Activated CD4-positive, alpha-beta T cell treated with anti-CD3 and anti-CD28 coated beads, Interleukin-2, amount 50 U/mL, for 16 hours (primary cell): Measurements from ENCODE around the gene BLVRB.
"Not testable (repeated sequence)": the region's sequence is repeated elsewhere in the genome, so short reads cannot be mapped to it uniquely, and the experiment has no call there.

Source experiments
- DNase-seq: peaks from one replicate; pipeline ENCODE4 v3.0.0-alpha.2; 2020

BLVRB gene

DNA sequence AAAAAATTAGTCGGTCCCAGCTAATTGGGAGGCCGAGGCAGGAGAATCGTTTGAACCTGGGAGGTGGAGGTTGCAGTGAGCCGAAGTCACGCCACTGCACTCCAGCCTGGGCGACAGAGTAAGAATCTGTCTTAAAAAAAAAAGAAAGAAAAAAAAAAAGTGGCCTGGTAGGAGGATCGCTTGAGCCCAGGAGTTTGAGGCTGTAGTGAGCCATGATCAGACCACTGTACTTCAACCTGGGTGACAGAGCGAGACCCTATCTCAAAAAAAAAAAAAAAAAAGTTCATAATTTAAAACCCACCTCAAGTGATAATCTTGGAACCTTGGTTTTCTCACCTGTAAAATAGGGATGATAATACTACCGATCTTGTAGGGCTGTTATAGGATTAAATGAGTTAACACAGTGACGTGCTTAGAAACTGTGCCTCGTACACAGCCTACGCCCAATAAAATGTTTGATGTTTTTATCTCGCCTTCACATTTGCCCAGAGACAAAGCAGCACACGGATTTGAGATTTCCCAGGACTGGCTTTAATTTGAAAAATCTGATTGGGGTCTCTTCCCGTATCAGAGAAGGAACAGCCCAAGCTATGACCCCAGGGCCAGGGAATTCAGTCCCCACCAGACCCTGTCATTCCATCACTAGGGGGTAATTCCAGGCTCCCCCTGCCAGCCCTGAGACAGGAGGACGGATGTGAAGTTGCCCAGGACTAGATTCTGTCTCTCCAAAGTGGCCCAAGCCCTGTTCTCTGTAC lies 43.4 kb downstream of the BLVRB start:
- DNase-seq = no peak

DNA sequence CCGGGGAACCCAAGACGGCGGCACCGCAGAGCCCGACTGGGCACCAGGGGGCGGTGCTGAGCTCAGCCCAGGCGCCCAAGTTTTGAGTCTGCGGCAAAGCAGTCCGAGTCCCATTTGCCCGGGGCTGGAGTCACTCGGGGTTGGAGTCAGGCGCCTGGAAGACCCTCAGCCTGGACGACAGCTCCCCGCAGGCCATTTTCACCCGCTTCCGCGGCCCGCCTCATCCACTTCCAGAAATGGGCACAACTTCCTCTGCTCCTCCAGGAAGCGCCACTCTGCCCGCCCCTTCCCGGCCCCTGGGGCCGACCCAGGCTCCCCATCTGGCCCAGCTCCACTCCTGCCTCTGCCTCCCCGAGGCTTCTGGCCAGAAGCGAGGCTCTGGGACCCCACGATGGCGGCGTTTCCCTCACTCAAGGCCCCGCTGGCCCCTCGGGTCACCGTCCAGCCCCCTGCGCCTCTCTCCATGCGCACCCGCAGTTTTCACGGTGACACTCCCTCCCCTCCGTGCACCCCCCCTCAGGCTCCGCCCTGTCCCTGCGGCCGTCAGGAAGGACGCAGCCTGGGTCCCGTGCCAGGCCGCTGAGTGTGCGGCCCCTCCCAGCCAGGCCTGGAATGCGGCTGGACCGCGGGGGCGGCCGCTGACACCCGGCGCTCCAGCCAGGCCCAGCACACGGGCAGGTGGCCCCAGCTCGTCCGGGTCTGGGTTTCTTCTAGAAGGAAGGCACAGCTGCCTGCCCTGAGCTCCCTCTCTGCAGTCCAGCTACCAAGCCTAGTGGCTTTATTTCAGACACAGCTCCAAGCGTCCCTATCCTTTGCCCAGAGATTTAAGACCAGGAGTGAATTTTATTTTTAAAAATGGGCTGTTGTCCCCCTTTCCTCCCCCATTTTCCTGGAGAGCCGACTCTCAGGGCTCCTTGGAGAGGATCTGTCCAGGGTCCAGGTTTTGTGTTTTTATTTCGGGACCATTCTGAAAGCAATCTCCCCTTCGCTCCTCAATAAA lies 44.5 kb downstream of the BLVRB start:
- DNase-seq = peak; percentile 80

DNA sequence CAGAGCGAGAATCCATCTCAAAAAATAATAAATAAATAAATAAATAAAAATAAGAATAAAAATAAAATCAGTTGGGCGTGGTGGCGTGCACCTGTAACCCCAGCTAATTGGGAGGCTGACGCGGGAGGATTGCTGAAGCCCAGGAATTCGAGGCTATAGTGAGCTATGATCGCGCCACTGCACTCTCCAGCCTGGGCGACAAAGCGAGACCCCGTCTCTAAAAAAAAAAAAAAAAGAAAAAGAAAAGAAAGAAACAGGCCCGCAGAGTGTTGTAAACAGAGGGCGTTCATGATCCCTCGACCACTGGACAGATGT lies 45.1 kb downstream of the BLVRB start:
- DNase-seq = no peak

DNA sequence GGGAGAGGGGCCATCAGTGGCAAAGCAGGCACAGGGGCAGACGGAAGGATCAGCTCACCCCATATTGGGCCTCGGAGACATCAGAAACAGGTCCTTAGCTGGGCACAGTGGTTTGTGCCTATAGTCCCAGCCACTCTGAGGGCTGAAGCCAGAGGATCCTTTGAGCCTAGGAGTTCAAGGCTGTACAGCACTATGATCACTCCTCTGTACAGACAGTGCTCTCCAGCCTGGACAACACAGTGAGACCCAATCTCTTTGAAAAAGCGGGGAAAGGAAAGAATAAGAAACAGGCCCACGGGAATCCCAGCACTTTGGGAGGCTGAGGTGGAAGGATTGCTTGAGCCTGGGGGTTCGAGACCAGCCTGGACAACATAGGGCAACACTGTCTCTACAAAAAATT lies 45.8 kb downstream of the BLVRB start:
- DNase-seq = no peak

DNA sequence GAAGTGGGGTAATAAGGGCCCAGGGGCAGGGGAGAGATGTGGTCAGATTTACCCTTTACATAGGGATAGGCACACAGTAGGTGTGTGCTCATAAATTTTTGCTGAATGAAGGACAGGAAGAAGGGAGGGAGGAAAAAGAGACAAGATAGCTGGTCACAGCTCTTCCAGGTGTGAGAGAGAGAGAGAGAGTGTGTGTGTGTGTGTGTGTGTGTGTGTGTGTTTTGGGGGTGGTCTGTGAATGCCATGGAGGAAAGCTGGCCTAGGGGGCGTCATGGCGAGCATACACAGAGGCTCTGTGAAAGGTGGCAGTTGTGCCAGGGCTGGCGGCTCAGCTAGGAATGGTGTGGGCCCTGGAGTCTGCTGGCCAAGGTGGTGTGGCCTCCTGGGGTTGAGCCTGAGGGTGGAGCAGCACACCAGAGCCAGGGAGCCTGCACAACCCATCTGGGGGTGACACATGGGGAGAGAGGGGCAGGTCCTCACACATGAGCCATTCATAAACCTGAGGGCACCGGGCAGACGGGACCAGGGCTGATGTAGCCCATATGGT lies 46.4 kb downstream of the BLVRB start:
- DNase-seq = no peak

DNA sequence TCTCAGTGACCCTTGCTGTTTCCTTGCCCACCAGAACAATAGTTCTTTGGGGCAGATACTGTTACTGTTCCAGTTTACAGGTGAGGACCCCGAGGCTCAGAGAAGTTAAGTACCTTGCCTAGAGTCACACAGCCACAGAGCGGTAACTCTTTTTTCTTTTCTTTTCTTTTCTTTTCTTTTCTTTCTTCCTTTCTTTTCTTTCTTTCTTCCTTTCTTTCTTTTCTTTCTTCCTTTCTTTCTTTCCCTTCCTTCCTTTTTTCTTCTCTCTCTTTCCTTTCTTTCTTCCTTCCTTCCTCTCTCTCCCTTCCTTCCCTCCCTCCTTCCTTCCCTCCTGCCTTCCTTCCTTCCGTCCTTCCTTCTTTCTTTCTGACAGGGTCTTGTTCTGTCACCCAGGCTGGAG lies 47.5 kb downstream of the BLVRB start:
- no peak for DNase-seq

DNA sequence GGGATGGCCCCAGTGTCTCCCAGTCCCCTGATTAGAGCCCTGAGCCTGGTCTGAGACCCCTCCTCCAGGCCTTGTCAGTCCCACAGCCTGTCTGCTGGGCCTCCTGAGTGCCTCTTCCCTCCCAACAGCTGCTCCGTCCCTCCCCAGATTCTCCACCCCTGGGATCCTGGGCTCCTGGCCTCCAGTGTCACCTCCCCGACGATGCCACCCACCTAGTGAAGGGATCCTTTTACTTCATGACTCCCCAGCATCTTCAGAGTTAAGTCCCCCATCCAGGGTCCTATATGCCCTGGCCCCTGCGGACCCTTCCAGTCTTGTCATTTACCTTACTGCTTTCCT lies 47.9 kb downstream of the BLVRB start:
- no peak for DNase-seq

DNA sequence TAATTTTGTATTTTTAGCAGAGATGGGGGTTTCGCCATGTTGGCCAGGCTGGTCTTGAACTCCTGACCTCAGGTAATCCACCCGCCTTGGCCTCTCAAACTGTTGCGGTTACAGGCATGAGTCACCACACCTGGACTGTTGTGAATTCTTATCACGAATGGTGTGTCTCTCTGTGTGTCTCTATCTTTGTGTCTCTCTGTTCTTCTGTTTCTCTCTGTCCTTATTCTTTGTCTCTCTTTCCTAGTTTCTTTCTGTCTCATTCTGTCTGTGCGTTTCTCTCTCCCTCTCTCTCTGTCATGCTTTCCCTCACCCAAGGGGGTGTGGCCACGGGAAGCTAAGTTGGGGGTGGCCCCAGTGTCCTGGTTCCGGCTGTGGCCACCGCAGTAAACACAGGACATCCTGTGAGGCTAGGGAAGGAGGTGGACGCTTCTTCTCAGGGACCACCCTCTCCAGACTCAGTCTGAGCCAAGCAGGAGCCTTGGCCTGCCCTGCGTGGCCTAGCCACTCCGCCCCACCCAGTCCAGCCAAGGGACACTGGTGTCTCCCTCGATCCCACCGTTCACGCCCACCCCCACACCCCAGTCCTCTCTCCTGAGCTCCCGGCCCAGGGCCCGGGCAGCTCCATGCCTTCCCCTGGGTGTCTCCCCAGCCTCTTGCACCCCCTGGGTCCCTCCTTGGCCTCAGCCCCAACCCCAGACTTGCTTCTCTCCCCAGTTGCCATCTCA lies 48.5 kb downstream of the BLVRB start:
- peak; percentile 32 for DNase-seq

DNA sequence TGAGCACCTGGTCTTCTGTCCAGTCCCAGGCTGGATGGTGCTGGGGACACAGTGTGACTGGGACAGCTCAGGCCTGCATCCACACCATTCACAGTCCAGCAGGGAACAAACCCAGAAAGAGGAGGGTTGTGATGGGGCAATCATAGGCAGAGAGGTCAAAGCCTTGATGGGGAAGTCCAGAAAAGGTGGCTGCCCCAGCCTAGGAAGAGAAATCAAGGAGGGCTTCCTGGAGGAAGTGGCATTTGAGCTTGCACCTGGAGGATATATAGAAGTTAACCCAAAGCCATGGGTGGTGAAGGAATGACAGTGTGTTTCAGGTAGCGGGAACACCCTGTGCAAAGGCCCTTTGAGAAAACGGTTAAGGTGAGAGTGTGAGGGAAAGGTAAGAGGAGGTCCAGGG lies 49.8 kb downstream of the BLVRB start:
- DNase-seq = no peak

DNA sequence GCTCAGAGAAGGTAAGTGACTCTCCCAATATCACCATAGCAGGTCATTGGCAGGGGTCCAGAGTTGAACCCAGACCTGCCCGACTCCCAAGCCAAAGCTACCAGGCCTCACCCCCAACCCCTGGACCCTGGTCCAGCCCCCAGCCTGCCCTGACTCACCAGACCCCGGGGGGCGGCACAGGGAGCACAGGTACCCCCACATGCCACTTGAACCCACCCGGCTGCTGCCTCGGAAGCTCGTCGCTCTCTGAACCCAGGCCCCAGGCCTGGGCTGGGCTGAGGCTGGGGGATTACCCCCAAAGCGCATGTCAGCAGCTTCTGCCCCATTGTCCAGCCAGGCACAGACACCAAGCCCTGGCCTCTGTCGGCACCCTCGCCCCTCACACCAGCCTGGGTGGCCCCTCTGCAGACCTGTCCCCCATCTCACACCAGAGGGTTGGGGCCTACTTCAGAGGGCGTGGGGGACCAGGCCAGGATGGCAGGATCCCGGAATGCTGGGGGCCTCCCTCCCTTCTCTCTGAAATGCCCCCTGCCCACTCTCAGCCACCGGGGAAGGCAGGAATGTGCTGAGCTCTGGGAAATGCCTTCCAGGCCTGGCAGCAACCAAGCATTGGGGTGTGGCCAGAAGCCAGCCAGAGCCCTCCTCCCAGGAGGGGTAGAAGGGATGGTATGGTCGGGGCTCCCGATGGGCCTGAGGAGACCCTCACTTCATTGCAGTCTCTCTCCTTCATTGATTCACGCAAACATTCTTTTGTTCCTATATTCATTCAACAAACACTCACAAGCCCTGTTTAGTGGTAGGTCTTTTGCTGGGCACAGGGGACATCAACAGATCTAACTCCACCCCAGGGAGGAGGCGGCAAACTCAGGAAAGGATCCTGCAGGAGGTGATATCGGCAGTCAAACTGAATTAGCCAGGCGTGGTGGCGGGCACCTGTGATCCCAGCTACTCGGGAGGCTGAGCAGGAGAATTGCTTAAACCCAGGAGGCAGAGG lies 50.7 kb downstream of the BLVRB start:
- no peak for DNase-seq

DNA sequence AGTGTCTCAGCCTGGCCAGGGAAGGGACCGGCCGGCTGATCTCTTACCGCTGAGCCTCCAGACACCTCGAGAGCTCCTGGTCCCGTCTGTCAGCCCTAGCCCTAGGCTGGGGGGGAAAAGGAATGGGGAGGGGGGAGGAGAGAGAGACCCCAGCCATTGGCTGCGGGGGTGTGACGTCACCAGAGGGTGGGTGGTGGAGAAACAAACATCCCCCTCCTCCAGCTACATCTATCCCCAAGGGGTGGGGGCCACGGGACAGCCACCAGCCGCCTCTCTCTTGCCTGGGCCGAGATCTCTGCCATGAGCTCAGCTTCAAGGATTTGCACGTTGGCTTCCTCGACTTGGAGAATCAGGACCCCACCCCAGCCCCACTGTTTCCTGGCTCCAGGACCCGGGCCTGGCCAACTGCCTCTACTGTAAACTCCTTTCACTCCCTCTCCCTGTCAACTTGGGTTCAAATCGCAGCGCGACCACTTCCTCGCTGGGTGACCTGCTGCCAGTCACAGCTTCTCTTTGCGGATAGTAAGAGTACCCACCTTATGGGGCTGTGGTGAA lies 52.2 kb downstream of the BLVRB start, which contains the start of gene PRX:
Gene PRX (minus strand): TSS at position 88 of the 555 bp plus-strand sequence. CDS start 5,446 bp downstream, outside the sequence.
- no peak for DNase-seq

DNA sequence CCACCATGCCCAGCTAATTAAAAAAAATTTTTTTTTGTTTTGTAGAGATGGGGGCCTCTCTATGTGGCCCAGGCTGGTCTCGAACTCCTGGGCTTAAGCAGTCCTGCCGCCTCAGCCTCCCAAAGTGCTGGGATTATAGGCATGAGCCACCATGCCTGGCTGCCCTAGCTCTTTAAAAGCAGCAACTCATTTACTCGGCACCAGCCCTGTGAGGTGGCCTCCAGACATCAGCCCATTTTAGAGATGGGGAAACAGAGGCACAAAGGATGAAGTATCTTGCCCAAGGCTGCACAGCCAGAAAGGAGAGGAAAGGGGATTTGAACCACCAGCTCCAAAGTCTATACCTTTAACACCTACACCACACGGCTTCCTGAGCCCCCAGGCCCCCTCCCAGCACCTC lies 52.7 kb downstream of the BLVRB start:
- no peak for DNase-seq

DNA sequence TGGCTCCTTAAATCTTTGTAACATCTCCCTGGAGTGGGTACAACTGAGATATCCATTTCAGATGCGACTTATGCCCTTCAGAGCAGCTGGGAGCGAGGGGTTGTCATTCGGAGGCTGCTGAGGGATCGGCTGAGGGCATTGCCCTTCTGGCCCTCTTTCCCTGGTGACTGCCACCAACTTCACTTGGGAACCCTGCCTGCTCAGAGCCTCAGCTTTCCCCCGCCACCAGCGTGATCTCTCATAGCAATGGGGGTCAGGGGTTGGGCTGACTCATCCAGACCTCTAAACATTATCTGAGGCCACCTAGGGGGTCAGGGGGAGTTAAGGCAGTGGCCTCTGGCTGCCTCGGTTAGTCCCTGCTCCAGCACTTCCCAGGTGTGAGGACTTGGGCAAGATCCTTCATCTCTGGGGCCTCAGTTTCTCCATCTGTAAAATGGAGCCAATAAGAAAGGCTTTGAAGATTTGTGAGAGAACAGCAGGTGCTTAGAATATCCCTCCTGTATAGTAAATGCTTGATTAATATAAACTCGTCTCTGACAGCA lies 53.5 kb downstream of the BLVRB start:
- no peak for DNase-seq

DNA sequence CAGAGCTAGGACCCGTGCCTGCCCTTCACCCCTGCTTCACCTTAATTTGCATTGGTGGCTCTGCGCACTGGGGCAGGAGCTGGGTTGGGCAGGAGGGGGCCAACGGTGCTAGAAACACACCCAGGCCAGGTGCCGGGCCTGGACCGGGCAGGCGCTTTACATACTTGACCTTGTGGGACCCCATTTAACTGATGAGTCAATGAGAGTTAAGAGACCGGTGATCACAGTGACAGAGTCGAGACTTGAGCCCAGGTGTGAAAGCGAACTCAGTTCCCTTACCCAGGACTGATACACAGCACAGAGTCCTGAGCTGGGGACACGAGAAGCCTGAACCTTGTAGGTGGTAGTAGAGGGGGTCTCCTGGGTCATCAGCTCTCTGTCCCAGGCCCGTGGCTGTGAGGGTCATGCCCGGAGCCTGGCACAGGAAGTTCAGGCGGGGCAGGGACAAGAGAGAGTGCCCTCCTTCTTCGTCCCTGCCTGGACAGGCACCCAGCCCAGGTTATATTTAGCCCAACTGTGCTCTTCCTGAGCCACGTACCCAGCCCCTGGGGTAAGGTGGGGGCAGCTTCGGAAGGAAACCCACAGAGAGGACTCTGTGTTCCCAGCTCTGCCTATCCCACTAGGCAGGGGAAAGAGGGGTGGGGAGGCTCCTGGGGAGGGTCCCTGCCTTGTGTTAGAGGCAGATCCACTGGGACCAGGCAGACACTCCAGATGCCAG lies 54.3 kb downstream of the BLVRB start:
- no peak for DNase-seq

DNA sequence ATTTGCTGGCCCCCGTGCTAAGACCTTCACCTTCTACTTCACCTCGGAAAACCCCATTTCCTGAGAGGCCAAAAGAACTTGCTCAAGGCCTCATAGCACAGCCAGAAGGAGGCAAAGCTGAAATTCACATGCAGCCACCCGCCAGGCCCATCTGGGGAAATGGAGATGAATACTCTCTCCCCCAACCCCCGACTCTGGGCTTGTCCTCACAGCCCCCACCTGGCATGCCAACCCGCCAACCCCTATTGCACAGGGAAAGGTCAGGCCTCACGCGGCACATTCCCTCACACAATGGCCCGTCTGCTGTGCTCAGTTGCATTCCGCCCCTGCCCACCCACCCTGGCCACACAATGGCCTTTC lies 55.5 kb downstream of the BLVRB start:
- no peak for DNase-seq

DNA sequence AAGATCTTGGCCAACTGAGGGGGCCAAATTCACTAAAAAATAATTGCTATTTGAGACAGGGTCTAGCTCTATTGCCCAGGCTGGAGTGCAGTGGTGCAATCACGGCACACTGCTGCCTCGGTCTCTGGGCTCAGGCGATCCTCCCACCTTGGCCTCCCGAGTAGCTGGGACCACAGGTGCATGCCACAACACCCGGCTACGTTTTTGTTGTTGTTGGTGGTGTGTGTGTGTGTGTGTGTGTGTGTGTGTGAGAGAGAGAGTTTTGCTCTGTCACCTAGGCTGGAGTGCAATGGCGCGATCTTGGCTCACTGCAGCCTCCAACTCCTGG lies 57.0 kb downstream of the BLVRB start:
- DNase-seq = not testable (repeated sequence)

DNA sequence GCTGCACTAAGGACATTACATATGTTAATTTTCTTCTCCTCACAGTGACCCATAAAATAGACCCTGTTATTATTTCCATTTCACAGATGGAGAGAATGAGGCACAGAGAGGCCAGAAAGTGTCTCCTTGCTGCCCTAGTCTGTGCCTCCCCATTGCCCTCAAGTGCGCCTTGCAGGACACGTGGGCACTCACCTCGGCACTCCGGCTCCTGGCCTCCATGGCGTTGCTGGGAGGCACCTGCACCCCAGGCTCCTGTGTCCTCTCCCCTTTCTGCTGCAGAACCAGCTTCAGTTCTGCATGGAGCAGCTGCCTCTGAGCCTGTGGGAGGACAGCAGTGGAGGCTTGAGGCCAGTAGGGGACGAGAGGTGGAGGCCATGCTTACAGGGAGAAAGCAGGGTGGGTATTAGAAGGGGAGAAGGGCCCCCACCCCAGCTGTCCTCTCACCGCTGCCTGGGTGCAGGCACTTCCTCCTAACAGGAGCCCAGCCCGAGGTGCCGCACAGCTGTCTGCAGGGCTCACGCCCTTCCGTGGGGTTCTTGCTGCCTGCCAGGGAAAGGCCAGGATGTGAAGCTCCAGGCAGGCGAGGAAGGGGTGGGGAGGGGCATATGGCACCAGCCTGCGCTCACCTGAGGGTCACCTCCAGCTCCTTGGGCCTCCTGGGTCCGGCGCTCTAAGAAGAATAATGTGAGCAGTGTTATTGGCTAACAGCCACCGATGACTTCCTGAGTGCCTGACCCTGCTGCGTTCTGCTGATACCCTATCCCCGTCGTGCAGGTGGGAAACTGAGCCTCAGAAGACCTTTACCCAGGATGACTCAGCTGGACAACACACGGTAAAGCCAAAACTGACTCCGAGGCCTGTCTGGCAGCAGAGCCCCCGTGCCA lies 57.6 kb downstream of the BLVRB start:
- DNase-seq = no peak

DNA sequence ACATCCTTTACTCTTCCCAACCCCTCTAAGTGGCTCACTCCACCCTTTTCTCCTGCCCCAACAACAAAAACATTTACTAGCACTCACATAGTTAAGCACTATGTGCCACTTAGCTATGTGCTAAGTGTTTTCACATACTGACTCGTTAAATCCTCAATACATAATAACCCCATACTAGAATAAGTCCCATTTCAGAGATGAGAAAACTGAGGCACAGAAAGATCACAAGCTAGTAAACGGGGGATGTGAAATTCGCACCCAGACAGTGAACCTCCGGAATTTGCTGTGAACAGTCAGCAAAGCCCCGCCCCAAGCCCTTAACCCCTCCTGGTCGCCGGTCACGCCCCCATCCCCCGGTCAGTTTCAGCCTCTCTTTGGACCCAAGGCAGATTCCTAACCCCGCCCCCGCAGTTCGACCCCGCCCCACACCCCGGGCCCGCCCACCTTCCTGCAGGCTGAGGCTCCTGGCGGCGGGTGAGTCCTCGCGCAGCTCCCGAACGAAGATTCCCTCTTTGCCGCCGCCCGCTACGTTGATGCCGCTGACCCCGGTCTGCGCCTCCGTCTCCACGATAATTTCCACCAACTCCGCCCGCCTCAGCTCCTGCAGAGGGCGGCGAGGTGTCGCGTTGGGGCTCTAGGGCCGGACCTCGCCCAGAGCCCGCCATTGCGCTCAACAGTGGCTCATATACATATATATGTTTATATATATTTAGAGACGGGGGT lies 62.1 kb downstream of the BLVRB start:
- peak; percentile 93 for DNase-seq

DNA sequence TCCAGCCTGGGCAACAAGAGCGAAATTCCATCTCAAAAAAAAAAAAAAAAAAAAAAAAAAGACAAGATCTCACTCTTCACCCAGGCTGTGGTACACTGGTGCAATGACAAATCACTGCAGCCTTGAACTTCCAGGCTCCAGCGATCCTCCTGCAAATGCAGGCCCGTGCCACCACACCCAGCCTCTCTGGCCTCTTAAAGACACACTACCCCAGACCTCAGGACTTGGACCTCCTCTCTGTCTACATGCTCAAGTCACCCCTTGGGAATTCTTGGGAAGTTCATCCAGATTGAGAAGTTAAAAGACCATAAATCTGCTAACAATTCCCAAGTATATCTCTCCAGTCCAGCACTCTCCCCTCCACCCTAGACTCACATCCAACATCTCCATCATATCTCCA lies 65.0 kb downstream of the BLVRB start:
- no peak for DNase-seq
